NOMO-1 (cell line): Measurements from ENCODE around the gene ANKRD2.
"Not testable (repeated sequence)": the region's sequence is repeated elsewhere in the genome, so short reads cannot be mapped to it uniquely, and the experiment has no call there.

ENCODE experiments used
- DNase-seq, 2 experiments: peaks; one replicate each; lab custom pipeline; 2025; ENCODE audit not compliant: unreplicated experiment in 2 of 2; lab: John Stamatoyannopoulos, UW

ANKRD2 gene

DNA sequence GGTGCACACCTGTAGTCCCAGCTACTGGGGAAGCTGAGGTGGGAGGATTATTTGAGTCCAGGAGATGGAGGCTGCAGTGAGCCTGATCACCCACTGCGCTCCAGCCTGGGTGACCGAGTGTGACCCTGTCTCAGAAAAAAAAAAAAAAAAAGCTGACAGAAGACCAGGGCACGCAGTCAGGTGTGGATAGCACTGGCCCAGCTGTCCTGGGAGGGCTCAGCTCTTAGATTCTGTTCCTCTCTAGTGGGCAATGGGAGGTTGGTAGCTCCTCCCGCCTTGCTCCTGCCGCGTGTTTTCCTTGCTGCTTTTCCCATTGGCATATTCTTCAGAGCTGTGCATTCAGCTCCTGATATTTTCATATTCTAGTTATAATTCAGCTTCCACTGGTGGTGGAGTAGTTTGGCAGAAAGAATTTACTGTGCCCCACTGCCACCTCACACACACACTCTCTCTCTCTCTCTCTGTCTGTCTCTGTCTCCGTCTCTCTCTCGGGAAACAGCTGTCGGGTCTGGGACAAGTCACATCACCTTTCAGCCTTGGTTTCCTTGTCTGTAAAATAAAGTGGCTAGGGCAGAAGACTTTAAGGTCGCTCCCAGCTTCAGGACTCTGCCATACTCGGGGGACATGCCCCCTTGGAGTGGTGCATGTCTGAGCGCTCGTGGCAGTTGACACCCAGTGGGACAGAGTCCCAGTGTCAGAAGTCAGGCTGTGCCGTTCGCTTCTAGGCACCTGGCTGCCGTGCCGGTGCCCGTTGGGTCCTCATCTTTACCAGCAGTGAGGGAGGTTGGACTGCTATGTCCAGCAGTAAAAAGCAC lies 25.9 kb upstream of the ANKRD2 start:
- DNase-seq = no peak

DNA sequence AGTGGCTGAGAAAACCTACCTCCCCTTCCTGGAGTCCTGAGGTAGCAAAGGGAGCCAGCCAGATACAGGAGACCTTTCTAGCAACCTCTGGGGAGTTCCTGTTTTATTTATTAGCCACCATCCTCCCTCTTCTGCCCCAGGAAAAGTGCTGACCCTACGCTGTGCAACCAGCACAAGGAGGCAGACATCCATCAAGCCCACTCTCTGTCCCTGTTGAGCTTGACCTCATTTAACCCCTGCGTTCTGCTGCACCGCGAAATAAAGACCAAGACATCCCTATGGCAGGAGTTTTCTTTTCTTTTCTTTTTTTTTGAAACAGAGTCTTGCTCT lies 25.3 kb upstream of the ANKRD2 start:
- DNase-seq = no peak

DNA sequence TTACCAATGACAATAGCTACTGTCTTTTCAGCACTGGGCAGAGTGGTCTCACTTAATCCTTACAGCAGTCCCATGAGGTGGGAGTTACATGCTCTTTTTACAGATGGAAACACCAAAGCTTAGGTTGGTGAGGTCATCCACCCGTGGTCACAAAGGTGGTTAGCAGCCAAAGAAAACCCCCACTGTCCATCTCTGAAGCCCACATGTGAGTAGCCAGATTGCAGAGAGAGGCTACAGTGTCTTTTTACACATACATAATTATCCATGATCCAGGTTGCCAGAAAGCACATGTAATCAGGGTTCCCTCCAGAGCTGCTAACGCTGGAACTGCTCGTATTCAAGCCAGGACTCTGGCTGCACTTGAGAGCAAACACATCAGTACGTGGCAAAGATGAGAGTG lies 24.6 kb upstream of the ANKRD2 start:
- no peak for DNase-seq

DNA sequence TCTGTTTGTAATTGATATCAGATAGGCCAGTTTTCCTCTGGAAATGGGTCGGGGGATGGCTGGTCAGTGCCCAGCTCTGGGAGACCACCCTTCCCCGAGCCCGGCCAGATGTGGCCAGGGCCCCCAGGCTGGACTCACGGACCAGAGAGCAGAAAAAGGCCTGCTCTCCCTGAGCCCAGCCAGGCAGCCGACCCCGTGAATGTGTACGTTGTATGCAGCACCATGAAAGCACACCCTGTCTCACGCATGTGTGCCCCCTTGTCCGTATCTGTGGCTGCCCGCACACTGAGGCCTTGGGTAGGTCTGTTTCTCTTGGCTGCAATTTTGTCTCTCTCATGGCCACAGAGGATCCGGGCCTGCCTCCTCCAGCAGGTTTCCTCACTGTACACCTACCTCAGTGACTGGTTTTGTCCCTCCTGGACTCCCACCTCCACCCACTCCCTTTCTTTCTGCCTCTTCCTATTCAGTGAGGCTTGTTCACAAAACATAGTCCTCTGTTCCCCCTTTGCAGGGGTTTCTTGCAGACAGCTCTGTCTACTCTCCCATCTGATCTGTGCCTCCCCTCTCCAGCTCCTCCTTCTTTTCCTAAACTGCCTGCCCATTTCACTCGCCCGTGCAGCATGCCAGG lies 23.6 kb upstream of the ANKRD2 start:
- DNase-seq = no peak

DNA sequence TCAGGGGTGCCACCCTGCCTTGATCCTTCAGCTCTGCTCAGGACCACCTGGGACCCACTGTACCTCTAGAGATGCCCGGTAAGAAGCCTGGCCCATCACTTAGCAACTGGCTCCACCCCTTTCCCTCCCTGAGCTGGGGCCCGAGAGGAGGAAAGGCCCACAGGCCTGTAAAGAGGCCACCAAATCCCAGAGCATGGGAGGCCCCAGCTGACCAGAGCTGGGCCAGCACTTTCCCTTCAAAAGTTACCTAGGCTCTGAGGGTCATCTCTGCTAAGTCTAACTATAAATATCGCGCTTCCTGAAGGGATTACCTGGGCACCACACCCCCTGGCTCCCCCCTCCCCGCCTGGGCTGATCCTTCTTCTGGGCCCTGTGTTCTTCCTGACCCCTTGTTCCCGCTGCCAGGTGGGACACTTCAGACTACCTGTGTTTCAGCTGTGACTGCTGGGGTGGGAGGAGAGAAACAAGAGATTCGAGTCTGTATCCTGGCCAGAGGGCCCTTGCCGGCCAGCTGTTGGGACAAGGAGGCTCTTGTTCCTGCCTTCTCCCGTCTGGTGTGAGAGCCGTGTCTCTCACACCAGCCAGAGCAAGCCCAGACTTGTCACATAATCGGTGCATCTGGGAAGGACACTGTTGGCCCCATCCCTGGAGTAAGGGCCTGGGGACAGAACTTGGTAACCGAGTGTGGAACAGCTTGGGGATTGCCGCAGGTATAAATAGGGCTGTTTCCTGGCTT lies 22.8 kb upstream of the ANKRD2 start:
- DNase-seq = no peak

DNA sequence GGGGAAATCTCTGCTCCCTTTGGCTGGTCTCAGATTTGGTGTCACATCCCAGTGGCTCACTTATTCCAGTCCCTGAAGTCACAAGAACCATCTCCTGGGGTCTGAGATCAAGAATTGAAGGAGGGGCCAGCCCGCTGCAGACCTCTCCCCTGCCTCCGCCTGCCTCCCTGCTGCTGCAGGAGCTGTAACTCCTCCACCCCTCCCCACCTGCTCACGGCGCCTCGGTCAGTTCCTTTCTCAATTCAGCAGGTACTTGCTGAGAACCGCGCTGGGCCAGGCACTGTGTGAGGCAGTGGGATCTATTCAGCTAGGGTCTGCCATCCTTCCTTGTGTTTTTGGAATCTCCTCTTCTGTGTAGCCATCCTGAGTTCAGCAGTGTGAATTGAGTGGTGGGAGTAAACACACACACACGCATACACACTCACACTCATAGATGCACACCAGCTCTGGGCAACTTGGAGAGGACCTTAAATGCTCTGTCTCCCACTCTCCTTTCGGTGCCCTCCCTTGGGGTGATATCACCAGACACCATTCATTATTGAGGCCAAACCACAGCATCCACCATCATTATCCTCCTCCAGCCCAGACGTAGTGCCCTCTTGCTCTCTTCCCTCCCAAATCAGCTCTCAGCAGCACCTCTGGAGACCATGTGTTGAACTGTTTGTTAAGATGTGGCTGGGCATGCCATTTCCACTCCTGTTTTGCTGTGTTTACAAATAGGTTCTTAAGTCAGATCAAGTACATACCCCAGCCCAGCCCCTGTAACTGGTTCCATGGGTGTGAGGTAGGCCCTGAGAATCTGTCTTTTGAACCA lies 22.0 kb upstream of the ANKRD2 start:
- no peak for DNase-seq

DNA sequence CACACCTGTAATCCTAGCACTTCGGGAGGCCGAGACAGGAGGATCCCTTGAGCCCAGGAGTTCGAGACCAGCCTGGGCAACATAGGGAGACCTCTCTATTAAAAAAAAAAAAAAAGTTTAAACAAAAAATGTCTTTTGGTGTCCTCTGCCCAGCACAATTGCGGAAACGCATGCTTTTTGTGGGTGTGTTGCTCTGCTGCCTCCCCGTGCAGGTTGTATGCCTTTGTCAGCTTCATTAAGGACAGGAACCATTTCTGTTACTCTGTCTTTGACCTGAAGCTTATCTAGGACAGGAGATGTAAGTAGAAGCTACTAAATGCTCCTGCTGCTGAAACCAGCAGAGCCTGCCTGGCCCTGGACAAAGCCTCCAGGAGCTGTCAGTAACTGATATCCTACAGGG lies 21.3 kb upstream of the ANKRD2 start:
- no peak for DNase-seq

DNA sequence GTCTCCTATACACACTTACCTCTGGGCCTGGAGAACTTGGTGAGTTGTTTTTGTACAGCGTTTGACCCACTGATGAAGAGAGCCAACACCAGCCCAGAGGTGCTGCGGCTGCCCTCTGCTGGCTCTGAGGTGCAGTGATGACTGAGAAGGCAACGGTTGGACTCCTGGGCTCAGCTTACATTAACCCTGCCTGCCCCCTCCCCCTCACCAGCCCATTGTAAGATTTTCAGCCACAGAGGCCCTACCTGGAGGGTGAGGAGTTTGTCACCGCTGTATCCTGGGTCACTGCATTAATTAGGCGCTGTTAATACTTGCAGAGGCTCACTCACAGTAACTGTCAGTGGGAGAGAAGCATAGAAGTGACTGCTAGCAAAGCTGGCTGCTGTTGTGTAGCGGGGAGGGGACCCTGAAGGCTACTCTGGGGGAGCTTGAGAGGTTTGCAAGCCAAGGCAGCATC lies 19.0 kb upstream of the ANKRD2 start:
- peak; percentile 37 to 38 for DNase-seq

DNA sequence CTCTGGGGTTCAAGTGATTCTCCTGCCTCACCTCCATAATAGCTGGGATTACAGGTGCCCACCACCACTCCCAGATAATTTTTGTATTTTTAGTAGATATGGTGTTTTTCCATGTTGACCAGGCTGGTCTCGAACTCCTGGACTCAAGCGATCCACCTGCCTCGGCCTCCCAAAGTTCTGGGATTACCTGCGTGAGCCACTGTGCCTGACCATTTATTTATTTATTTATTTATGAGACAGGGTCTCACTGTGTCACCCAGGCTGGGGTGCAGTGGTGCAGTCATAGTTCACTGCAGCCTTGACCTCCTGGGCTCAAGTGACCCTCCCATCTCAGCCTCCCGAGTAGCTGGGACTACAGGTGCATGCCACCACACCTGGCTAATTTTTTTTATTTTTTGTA lies 18.2 kb upstream of the ANKRD2 start:
- DNase-seq = not testable (repeated sequence)

DNA sequence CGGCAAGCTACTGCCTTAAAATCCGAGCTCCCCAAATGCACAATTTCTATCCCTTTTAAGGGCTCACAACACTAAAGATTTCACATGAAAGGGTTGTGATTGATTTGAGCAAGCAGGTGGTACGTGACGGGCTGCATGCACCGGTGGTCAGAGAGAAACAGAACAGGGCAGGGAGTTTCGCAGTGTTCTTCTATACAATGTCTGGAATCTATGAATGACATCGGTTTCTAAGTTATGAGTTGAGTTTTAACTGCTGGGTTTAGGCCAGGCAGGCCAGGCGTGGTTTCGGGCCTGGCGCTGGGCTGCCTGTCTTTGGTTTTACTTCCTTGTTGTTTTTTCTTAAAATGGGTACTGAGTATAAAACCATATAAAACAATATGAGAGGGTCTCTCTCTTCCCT lies 17.0 kb upstream of the ANKRD2 start:
- not testable (repeated sequence) for DNase-seq

DNA sequence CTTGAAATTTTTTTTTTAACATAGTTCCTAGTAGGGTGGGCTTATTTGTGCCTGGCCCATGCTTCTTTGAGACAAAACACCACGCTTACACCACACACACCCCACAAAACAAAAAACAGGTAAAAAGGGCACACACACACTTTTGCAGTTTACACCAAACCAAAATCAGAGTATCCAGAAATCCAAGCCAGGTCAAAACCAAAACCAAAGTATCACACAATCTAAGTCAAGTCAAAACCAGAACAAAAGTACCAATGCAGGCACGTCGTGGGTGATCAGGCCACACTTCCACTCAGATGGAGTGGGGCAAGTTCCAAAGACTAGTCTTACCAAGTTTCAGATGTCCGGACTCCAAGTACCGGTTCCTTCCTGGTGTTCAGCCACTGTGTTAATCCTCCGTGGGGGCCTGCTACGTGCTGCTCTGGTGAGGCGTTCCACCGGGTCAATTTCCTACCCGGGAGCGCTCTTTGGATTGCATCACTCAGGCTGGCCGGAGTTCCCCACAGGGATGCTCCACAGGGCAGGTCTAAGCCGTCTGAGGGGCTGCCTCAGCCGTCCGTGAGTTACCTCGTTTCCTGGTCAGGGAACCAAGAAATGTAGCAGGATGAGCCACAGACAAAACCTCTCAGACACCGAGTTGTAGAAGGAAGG lies 11.7 kb upstream of the ANKRD2 start:
- DNase-seq = not testable (repeated sequence)

DNA sequence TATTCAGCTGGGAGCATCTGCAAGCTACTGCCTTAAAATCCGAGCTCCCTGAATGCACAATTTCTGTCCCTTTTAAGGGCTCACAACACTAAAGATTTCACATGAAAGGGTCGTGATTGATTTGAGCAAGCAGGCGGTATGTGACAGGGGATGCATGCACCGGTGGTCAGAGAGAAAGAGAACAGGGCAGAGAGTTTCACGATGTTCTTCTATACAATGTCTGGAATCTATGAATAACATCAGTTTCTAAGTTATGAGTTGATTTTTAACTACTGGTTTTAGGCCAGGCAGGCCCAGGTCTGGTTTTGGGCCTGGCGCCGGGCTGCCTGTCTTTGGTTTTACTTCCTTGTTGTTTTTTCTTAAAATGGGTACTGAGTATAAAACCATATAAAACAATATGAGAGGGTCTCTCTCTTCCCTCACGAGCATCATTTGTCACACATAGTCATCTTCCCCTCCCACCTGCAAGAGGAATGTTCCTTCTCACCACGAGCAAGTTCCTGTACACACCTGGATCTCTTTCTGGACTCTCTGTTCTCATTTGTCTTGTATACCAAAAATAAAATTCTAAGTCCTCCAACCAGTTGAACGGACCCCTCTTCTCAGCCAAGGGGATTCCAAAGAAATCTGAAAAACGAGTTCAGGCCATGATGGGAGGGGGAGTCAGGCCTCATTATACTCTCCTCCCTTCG lies 11.0 kb upstream of the ANKRD2 start:
- DNase-seq = not testable (repeated sequence)

DNA sequence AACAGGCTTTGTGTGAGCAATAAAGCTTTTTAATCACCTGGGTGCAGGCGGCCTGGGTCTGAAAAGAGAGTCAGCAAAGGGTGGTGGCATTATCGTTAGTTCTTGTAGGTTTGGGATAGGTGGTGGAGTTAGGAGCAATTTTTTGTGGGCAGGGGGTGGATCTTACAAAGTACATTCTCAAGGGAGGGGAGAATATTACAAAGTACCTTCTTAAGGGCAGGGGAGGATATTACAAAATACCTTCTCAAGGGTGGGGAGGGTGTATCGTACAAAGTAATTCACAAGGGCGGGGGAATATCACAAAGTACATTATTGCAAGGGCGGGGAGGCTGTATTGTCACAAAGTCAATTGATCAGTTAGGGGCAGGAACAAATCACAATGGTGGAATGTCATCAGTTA lies 10.2 kb upstream of the ANKRD2 start:
- DNase-seq = not testable (repeated sequence)

DNA sequence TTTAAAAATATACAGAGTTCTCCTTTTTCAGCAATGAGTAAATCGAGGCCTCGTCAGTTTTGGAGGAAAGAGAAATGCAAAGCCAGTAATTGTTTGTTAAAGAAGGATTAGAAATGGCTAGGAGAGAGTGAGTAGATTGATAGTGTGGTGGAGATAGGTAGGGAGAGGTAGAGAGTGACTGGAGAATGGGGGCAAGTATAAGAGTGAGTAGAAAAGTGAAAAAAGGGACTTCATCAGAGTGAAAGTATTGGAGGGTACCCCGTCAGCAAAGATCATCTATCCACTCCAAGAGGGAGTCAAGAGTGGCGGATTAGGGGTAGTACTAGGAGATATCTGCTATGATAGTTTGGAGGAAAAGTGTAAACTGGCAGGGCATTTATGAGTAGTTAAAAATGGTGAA lies 9.2 kb upstream of the ANKRD2 start:
- no peak for DNase-seq

DNA sequence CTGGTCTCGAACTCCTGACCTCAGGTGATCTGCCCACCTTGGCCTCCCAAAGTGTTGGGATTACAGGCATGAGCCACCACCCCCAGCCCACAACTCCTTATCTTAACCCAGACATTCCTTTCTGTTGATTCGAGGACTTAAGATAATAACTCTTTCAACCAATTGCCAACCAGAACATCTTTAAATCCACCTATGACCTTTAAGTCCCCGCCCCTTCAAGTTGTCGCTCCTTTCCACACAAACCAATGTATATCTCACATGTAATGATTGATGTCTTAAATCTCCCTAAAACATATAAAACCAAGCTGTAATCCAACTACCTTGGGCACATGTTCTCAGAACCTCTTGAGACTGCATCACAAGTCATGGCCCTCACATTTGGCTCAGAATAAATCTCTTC lies 7.8 kb upstream of the ANKRD2 start:
- no peak for DNase-seq

DNA sequence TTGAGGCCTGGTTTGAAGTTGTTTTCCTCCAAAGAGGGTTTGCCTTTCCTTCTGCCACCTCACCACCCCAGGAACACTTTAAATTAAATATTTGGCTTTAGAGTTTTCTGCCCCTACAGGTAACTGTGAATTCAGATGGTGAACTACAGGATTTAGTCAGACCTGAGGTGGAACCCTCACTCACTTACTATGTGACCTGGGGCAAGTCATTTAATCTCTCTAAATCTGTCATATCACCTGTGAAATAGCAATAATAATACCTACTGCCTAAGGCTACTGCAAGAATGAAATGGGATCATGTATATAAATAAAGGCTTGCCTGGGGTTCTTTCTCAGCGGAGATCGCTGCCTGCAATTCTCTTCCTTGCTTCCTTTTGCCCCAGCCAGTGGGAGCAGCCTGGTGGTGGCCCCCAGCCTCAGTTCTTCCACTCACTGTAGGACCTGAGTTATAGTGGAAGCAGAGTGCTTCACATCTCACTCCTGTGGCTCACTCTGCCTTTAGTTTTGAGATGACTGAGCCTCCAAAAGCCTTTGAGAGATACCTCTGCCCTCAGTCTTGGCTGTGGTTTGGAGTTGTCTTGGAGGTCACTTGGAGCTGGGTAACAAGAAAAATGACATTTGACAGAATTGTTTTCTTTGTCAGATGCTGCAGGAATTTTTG lies 6.1 kb upstream of the ANKRD2 start:
- DNase-seq = no peak

DNA sequence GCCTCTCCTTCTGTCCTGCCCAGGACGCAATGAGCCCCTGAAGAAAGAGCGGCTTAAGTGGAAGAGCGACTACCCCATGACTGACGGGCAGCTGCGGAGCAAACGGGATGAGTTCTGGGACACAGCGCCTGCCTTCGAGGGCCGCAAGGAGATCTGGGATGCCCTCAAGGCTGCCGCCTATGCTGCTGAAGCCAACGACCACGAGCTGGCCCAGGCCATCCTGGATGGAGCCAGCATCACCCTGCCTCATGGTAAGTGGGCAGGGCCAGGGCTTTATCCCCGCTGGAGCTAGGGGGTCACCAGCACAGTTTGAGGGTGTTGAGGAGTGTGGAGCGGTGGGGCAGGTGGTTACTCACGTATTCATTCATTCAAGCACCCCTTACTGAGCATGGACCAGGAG lies 4.7 kb upstream of the ANKRD2 start:
- no peak for DNase-seq

DNA sequence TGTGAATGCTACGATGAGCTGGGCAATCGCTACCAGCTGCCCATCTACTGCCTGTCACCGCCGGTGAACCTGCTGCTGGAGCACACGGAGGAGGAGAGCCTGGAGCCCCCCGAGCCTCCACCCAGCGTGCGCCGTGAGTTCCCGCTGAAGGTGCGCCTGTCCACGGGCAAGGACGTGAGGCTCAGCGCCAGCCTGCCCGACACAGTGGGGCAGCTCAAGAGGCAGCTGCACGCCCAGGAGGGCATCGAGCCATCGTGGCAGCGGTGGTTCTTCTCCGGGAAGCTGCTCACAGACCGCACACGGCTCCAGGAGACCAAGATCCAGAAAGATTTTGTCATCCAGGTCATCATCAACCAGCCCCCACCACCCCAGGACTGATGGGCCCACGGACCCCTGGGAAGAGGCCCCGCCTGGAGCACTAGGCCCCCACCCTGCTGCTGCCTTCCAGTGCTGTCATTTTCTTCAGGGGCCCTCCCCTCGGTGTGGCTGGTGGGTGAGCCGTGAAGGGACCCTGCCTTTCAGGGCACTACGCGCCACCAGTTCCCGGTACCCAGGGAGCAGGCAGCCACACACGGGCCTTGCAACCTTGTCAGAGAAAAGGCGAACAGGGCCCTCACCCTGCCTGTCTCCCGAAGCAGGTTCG lies 2.3 kb upstream of the ANKRD2 start:
- no peak for DNase-seq
